ENCODE data around the gene PHF21A.
"Not testable (repeated sequence)": the region's sequence is repeated elsewhere in the genome, so short reads cannot be mapped to it uniquely, and the experiment has no call there.

PHF21A gene

GRCh38 chr11:45918331-45918941 is 202.8 kb downstream of the PHF21A start:
- peak; percentile 82 for DNase-seq

GRCh38 chr11:45917623-45918330 is 203.5 kb downstream of the PHF21A start, which contains the start of gene PEX16:
Gene PEX16 (minus strand): TSS chr11:45917877. CDS start chr11:45917811, 66 bp downstream.
- DNase-seq, result peak; percentile 99

GRCh38 chr11:45917286-45917622 is 204.0 kb downstream of the PHF21A start:
- no peak for DNase-seq

- no peak for DNase-seq
Observed at GRCh38 chr11:45915446-45915845, 205.8 kb downstream of the PHF21A start.

- DNase-seq, result no peak
Observed at GRCh38 chr11:45913942-45914635, 207.2 kb downstream of the PHF21A start.

- DNase-seq, result no peak
Observed at GRCh38 chr11:45913514-45913913, 207.7 kb downstream of the PHF21A start.

GRCh38 chr11:45910623-45911022 is 210.6 kb downstream of the PHF21A start:
- DNase-seq, result no peak

- no peak for DNase-seq
Observed at GRCh38 chr11:45909594-45910475, 211.4 kb downstream of the PHF21A start.

GRCh38 chr11:45907911-45908370 is 213.3 kb downstream of the PHF21A start:
- DNase-seq, result no peak

- no peak for DNase-seq
Observed at GRCh38 chr11:45906965-45907611, 214.2 kb downstream of the PHF21A start, which contains the start of gene FREY1. Gene FREY1 (minus strand): TSS chr11:45907271. CDS start chr11:45907245, 26 bp downstream.

GRCh38 chr11:45906096-45906682 is 215.1 kb downstream of the PHF21A start:
- peak; percentile 29 for DNase-seq

GRCh38 chr11:45905576-45905975 is 215.7 kb downstream of the PHF21A start:
- DNase-seq, result not testable (repeated sequence)

GRCh38 chr11:45905095-45905494 is 216.2 kb downstream of the PHF21A start:
- DNase-seq, result no peak

GRCh38 chr11:45904309-45904915 is 216.8 kb downstream of the PHF21A start:
- DNase-seq, result no peak

GRCh38 chr11:45902452-45903380 is 218.5 kb downstream of the PHF21A start:
- no peak for DNase-seq

- DNase-seq, result no peak
Observed at GRCh38 chr11:45901626-45902025, 219.6 kb downstream of the PHF21A start.

GRCh38 chr11:45900916-45901617 is 220.2 kb downstream of the PHF21A start:
- DNase-seq, result no peak

- DNase-seq, result not testable (repeated sequence)
Observed at GRCh38 chr11:45900175-45900800, 221.0 kb downstream of the PHF21A start.
